Aorta (tissue), 5 donors: ENCODE data around the gene GALNT9. TPM values are rescaled to one million over a fixed set of nuclear protein-coding genes. Genes with fewer than 3 reads are reported as not detected.
"Not testable (repeated sequence)": the region's sequence is repeated elsewhere in the genome, so short reads cannot be mapped to it uniquely, and the experiment has no call there.

Experiments used
- ATAC-seq: fragments of 200-7000 bp; cut with Tn5 transposase; one replicate; pipeline ENCODE4 v1.9.1; 2022; ENCODE audit warnings: moderate library complexity; ENCODE audit not compliant: low FRiP score
- DNase-seq, 2 donors: peaks; one replicate each; pipeline ENCODE4 v3.0.0-alpha.2; 2020
- H3K27ac ChIP-seq, 2 donors: one replicate each; pipeline ENCODE4 v1.5.1; 2013; ENCODE audit warnings: low read length in 2 of 2, mild to moderate bottlenecking in 2 of 2, moderate library complexity in 2 of 2, control low read depth in 1 of 2, inconsistent platforms in 1 of 2, low read depth in 1 of 2
- H3K27me3 ChIP-seq, 2 donors: one replicate each; pipeline ENCODE4 v1.6.1; 2013; ENCODE audit warnings: control low read depth in 1 of 2, low read length in 1 of 2, mild to moderate bottlenecking in 1 of 2, moderate library complexity in 1 of 2; ENCODE audit not compliant: insufficient read depth in 2 of 2, control insufficient read depth in 1 of 2
- H3K36me3 ChIP-seq, 2 donors: one replicate each; pipeline ENCODE4 v1.6.1; 2013; ENCODE audit warnings: control low read depth in 1 of 2, low read length in 1 of 2, mild to moderate bottlenecking in 1 of 2; ENCODE audit not compliant: insufficient read depth in 2 of 2, control insufficient read depth in 1 of 2
- H3K4me1 ChIP-seq, 2 donors: one replicate each; pipeline ENCODE4 v1.6.1; 2013; ENCODE audit warnings: low read length in 2 of 2, control low read depth in 1 of 2, mild to moderate bottlenecking in 1 of 2, moderate library complexity in 1 of 2; ENCODE audit not compliant: insufficient read depth in 2 of 2, control insufficient read depth in 1 of 2
- H3K4me3 ChIP-seq, 2 donors: one replicate each; pipeline ENCODE4 v1.5.1; 2013; ENCODE audit warnings: low read length in 2 of 2, control low read depth in 1 of 2, mild to moderate bottlenecking in 1 of 2
- H3K9me3 ChIP-seq: one replicate; pipeline ENCODE4 v1.6.1; 2013; ENCODE audit warnings: mild to moderate bottlenecking, low read length; ENCODE audit not compliant: control insufficient read depth
- WGBS, 2 donors: extraction: QIAGEN DNeasy Blood & Tissue Kit; methylation state at CpG; one replicate each; pipeline ENCODE4 v1.1.7; 2013; 5-methylcytosine and 5-hydroxymethylcytosine counted together
- intact Hi-C, 2 donors: fragments of 100-400 bp; cut with DNase I; formaldehyde crosslinking; loops; one replicate each; pipeline versions ENCODE4 v1.14.2 to v1.15.0; 2022
- polyA plus RNA-seq, 2 donors: library from polyadenylated mRNA; stranded (reverse); fragments of 200-250 nt; gene quantifications; one replicate each; pipeline ENCODE4 v1.2.3, GENCODE V29; 2013
- total RNA-seq, 2 donors: library from RNA; stranded (reverse); fragmentation: NEBNext Ultra II Directional; extraction: Animal tissue kit (Norgen Biotek cat#: 25700); gene quantifications; one replicate each; pipeline ENCODE4 v1.2.1, GENCODE V29; 2021
- donor health status: healthy with polysubstance abuse.
- donor health status: Bipolar disorder and iron deficiency.
- donor health status: DM: no; HTN: no; CAD: no.
- donor health status: DM: no; HTN: no; CAD: no.
- donor health status: DM: yes; HTN: yes; CAD: no.

GALNT9 gene
- total and polyA plus RNA-seq, 4 donors: 0.62 to 0.84 TPM; not detected in 2

DNA sequence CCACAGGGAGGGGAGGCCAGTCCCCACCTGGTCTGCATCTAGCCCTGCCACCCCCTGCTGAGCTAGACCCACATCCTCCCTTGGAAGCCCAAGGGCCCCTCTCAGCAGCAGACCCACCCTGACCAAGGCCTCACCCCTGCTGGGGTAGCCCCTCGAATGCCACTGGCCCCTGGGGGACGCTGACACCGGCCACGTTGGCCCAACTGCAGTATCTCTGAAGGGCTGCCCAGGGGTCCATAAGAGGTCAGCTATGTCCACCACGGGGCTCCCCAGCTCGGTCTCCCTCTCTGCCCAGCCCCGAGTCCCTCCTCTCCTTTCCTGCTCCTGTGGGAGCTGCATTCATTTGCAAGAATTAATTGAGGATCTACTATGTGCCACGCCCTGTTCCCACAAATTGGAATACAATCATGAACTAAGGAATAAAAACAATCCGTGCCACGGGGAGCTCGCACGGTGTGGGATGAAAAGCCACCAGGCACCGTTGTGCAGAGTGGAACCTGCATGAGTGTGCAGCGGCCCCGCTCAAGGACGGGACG, 71.4 kb downstream of the GALNT9 start:
- Histone ChIP-seq H3K4me1 (no peaks in the 10 kb centered on the region), H3K4me3 (no peak overlapping the region), H3K27me3 (no peaks in the 10 kb centered on the region), H3K36me3 (no peaks in the 10 kb centered on the region), H3K9me3 (no peaks in the 10 kb centered on the region), H3K27ac (no peak overlapping the region)
- no peak for ATAC-seq
- 86 to 89% methylated on average over 17 of the region's 17 CpGs for WGBS, 2 donors
- peak in 1 of 2 donors; percentile 68 for DNase-seq
- intact Hi-C loops: no loop called here

DNA sequence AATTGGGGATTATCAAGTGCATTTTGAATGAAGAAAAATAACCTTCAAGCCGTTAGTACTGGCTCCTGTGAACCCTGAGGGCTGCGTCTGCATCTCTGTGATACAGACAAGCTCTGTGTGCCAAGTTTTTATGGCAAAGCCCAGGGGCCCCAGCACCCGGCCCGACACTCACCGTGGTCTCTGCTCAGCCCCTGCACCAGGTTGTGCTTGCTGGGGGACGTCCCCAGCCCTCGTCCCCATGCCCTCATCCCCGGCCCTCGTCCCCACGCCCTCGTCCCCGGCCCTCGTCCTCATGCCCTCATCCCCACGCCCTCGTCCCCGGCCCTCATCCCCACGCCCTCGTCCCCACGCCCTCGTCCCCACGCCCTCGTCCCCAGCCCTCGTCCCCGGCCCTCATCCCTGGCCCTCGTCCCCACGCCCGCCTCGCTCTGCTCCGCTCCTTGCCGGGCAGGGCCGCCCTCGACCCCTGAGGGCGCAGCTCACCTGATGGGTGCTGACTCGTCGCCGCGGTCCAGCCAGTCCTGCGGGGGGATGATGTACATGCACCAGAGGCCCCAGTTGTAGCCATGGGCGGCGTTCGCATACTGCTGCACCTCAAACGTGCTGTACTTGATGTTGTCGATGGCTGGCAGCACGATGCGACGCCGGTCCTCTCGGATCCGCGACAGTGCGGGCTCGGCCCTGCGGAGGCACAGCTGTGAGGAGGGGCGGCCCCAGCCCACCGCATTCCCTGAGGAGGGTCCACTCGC, 72.0 kb downstream of the GALNT9 start:
- Histone ChIP-seq H3K27me3 (no peaks in the 10 kb centered on the region), H3K27ac (no peak overlapping the region), H3K4me1 (no peaks in the 10 kb centered on the region), H3K9me3 (no peaks in the 10 kb centered on the region), H3K36me3 (no peaks in the 10 kb centered on the region), H3K4me3 (no peak overlapping the region)
- ATAC-seq (no peak), DNase-seq (peak in 1 of 2 donors; percentile 74)
- intact Hi-C loops: no loop called here
- 81 to 83% methylated on average over 46 to 56 of the region's 56 CpGs for WGBS, 2 donors

- DNase-seq: peak in 1 of 2 donors; percentile 48
- H3K36me3 ChIP-seq: no peaks in the 10 kb centered on the region
- H3K27ac ChIP-seq: no peak overlapping the region
- no peak overlapping the region for H3K4me3 ChIP-seq
- H3K4me1 ChIP-seq: no peaks in the 10 kb centered on the region
- no peaks in the 10 kb centered on the region for H3K9me3 ChIP-seq
- no peaks in the 10 kb centered on the region for H3K27me3 ChIP-seq
- intact Hi-C loops: no loop called here
- no peak for ATAC-seq
- WGBS, 2 donors: 70 to 83% methylated on average over 8 to 9 of the region's 9 CpGs
Measured at GRCh38 chr12:132256646-132257045, 72.7 kb downstream of the GALNT9 start.

- H3K27ac ChIP-seq: no peak overlapping the region
- 80 to 81% methylated on average over 20 of the region's 20 CpGs for whole genome bisulfite sequencing, 2 donors
- ATAC-seq: no peak
- intact Hi-C loops: no loop called here
- H3K27me3 ChIP-seq: no peaks in the 10 kb centered on the region
- H3K4me1 ChIP-seq: no peaks in the 10 kb centered on the region
- DNase-seq: no peak
- no peaks in the 10 kb centered on the region for H3K36me3 ChIP-seq
- H3K4me3 ChIP-seq: no peak overlapping the region
- H3K9me3 ChIP-seq: no peaks in the 10 kb centered on the region
Measured at GRCh38 chr12:132255642-132256041, 73.7 kb downstream of the GALNT9 start.

DNA sequence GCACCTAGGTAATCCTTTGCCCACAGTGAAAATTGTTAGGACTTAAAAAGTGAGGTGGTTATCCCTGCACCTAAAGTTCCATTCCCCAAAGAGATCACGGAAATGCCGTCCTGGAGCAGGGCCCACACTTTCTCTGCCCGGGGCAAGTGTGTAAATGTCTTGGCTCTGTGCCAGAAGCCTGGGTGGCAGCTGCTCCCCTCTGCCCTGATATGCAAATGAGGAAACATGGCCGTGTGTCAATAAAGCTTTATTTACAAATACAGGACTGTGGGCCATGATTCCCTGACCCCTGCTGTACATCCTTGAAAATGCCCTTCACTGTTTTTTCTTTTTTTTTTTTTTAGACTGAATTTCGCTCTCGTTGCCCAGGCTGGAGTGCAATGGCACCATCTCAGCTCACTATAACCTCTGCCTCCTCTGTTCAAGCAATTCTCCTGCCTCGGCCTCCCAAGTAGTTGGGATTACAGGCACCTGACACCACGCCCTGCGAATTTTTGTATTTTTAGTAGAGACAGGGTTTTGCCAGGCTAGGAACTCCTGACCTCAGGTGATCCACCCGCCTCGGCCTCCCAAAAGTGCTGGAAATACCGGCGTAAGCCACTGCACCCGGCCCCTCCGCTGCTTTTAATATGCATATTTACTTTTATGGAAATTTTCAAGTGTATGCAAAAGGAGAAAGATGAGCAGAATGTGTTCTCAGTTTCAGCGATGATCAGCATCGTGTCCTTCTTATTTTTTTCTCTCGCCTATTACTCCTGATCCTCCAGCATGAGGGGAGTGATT, 75.5 kb downstream of the GALNT9 start:
- WGBS, 2 donors: 74 to 77% methylated on average over 18 of the region's 18 CpGs
- H3K27me3 ChIP-seq: no peaks in the 10 kb centered on the region
- DNase-seq (peak in 1 of 2 donors; percentile 54), ATAC-seq (no peak)
- no peaks in the 10 kb centered on the region for H3K4me1 ChIP-seq
- H3K4me3 ChIP-seq: no peak overlapping the region
- no peaks in the 10 kb centered on the region for H3K36me3 ChIP-seq
- intact Hi-C loops: no loop called here
- no peaks in the 10 kb centered on the region for H3K9me3 ChIP-seq
- H3K27ac ChIP-seq: no peak overlapping the region

DNA sequence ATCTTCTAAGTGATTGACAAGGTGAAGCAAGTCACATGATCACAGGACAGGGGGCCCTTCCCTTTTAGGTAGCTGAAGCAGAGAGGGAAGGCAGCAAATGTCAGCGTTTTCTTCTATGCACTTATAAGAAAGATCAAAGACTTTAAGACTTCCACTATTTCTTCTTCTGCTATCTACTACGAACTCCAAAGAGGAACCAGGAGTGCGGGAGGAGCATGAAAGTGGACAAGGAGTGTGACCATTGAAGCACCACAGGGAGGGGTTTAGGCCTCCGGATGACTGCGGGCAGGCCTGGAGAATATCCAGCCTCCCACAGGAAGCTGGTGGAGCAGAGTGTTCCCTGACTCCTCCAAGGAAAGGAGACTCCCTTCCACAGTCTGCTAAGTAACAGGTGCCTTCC, 76.4 kb downstream of the GALNT9 start:
- H3K27me3 ChIP-seq, H3K4me1 ChIP-seq, H3K36me3 ChIP-seq, intact Hi-C loops, DNase-seq, ATAC-seq, H3K27ac ChIP-seq, H3K4me3 ChIP-seq, H3K9me3 ChIP-seq: not testable (repeated sequence)
- 57 to 70% methylated on average over 4 to 5 of the region's 5 CpGs for WGBS, 2 donors

DNA sequence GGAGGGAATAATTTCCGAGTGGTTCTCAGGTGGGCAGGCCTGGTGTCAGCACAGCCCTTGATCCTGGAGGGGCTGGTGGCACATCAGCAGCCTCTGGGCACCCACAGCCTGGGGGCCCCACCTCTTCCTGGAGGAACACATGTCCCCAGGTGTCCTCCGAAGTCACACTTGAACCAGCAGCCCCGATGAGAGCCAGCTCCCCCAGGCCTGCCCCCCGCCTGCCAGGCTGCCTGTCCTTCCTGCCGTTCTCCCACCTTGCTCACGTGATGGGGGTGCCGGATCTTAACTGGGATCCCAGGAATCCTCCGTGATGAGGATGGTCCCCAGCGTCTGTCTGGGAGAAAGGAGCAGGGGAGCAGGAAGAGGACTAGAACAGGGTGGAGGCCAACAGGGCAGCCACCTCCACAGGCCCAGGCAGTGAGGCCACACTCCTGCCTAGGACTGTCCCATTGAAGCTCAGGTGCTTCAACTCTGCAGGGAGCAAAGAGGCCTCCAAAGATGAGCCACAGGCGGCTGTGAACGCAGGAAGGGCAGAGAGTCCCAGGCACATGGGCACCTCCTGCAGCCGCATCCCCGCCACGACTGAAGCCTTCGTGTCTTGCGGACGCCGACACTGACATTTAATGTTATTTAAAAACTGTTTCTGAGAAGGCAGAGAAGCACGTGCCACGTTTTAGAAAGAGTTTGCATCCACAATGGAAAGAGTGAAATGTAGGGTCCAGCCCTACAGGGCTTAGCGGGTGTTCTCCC, 77.5 kb downstream of the GALNT9 start:
- Histone ChIP-seq H3K36me3 (no peaks in the 10 kb centered on the region), H3K27me3 (no peaks in the 10 kb centered on the region), H3K4me1 (no peaks in the 10 kb centered on the region), H3K4me3 (no peak overlapping the region), H3K9me3 (no peaks in the 10 kb centered on the region), H3K27ac (no peak overlapping the region)
- peak in 1 of 2 donors; percentile 55 for DNase-seq
- WGBS, 2 donors: 86% methylated on average over 21 of the region's 21 CpGs
- no peak for ATAC-seq
- intact Hi-C loops: no loop called here

DNA sequence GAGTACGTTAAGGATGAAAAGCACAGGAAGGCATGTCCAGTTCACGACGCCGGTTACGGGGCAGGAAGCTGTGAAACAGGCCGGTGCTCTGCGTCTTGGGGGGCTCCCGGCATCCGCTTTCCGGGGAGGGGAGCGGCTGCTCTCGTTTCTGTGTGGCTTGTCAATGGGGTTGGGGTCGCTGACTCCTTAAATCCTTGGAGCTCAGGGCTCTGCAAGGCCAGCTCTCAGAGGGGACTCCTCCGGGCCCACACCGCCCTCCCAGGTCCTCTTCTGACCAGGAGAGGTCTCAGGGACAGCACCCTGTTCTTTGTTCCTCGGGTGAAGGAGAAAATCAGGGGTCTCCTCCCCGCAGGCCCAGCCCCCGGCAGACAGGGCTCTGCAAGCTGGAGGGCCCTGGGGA, 78.1 kb downstream of the GALNT9 start:
- intact Hi-C loops: no loop called here
- WGBS, 2 donors: 80 to 83% methylated on average over 18 of the region's 18 CpGs
- Histone ChIP-seq H3K27ac (no peak overlapping the region), H3K9me3 (no peaks in the 10 kb centered on the region), H3K4me3 (no peak overlapping the region), H3K27me3 (no peaks in the 10 kb centered on the region), H3K36me3 (no peaks in the 10 kb centered on the region), H3K4me1 (no peaks in the 10 kb centered on the region)
- DNase-seq (peak in 1 of 2 donors; percentile 39), ATAC-seq (no peak)
